GM18519 (cell line): ENCODE data around the gene DNAH12.

Experiments
- ATAC-seq: cut with Tn5 transposase; IDR thresholded peaks from one replicate; pipeline ENCODE4 v1.9.1; 2021; ENCODE audit warnings: mild to moderate bottlenecking, moderate library complexity; ENCODE audit not compliant: unreplicated experiment, low FRiP score

DNAH12 gene

GRCh38 chr3:57544181-57545125 is at the start of gene DNAH12:
Gene DNAH12, minus strand, starts transcription at chr3:57544344. Its CDS starts 1,474 bp downstream, at chr3:57542870.
- no peak for ATAC-seq

- ATAC-seq = no peak
Observed at GRCh38 chr3:57592306-57592705, 48.2 kb upstream of the DNAH12 start.

- ATAC-seq = no peak
Observed at GRCh38 chr3:57587905-57588304, 43.8 kb upstream of the DNAH12 start.

- no peak for ATAC-seq
Observed at GRCh38 chr3:57586778-57587177, 42.6 kb upstream of the DNAH12 start.

- ATAC-seq = no peak
Observed at GRCh38 chr3:57583544-57583943, 39.4 kb upstream of the DNAH12 start.

- ATAC-seq = no peak
Observed at GRCh38 chr3:57582474-57583168, 38.5 kb upstream of the DNAH12 start.

- ATAC-seq = no peak
Observed at GRCh38 chr3:57577801-57578200, 33.7 kb upstream of the DNAH12 start.

GRCh38 chr3:57575966-57576626 is 32.0 kb upstream of the DNAH12 start:
- ATAC-seq = no peak

GRCh38 chr3:57572096-57572495 is 28.0 kb upstream of the DNAH12 start:
- no peak for ATAC-seq

GRCh38 chr3:57570878-57571277 is 26.7 kb upstream of the DNAH12 start:
- ATAC-seq = no peak

- ATAC-seq = no peak
Observed at GRCh38 chr3:57569859-57570450, 25.8 kb upstream of the DNAH12 start.

- ATAC-seq = no peak
Observed at GRCh38 chr3:57559526-57559925, 15.4 kb upstream of the DNAH12 start.

GRCh38 chr3:57557085-57557537 is 13.0 kb upstream of the DNAH12 start:
- ATAC-seq = no peak

GRCh38 chr3:57556459-57557084 is 12.4 kb upstream of the DNAH12 start:
- ATAC-seq = no peak

GRCh38 chr3:57555738-57556458 is 11.8 kb upstream of the DNAH12 start, which contains the start of gene PDE12:
Gene PDE12, plus strand, starts transcription at chr3:57556274. Its CDS starts 106 bp downstream, at chr3:57556380.
- peak; percentile 72 for ATAC-seq

- ATAC-seq = no peak
Observed at GRCh38 chr3:57555306-57555705, 11.2 kb upstream of the DNAH12 start.

GRCh38 chr3:57546616-57547015 is 2.5 kb upstream of the DNAH12 start:
- no peak for ATAC-seq

GRCh38 chr3:57545636-57546268 is 1.6 kb upstream of the DNAH12 start:
- no peak for ATAC-seq

- ATAC-seq = no peak
Observed at GRCh38 chr3:57538465-57538864, 5.7 kb downstream of the DNAH12 start.
